Activated naive CD8-positive, alpha-beta T cell treated with anti-CD3 and anti-CD28 coated beads, Interleukin-2, amount 50 U/mL, for 24 hours (primary cell): ENCODE measurements around the gene GALNT18.
A peak's percentile ranks its signal among the peaks of the same experiment; 100 is the strongest.

Experiments
- ATAC-seq: fragments of 150-1000 bp; cut with Tn5 transposase; one replicate; pipeline ENCODE4 v1.10.0; 2021
- DNase-seq: peaks from one replicate; pipeline ENCODE4 v3.0.0; 2021
- H3K27ac Mint-ChIP-seq: one replicate; pipeline ENCODE4 v1.8.0; 2021; ENCODE audit warnings: mild to moderate bottlenecking, mixed read lengths
- H3K27me3 Mint-ChIP-seq: one replicate; pipeline ENCODE4 v1.8.0; 2021; ENCODE audit warnings: mixed read lengths
- H3K36me3 Mint-ChIP-seq: one replicate; pipeline ENCODE4 v1.8.0; 2021; ENCODE audit warnings: low read depth, mixed read lengths
- H3K4me1 Mint-ChIP-seq: one replicate; pipeline ENCODE4 v1.8.0; 2021; ENCODE audit warnings: mixed read lengths
- H3K4me3 Mint-ChIP-seq: one replicate; pipeline ENCODE4 v1.8.0; 2021; ENCODE audit warnings: mild to moderate bottlenecking, moderate library complexity, mixed read lengths
- H3K9me3 Mint-ChIP-seq: one replicate; pipeline ENCODE4 v1.8.0; 2021; ENCODE audit warnings: mixed read lengths

The GALNT18 gene

GRCh38 chr11:11531131-11531908 lies 90.5 kb downstream of the GALNT18 start:
- Mint-ChIP-seq H3K27ac (no peak overlapping the region), H3K36me3 (no peaks in the 10 kb centered on the region), H3K27me3 (peaks cover 1% of the 10 kb centered on the region), H3K4me1 (no peaks in the 10 kb centered on the region), H3K9me3 (no peaks in the 10 kb centered on the region), H3K4me3 (no peak overlapping the region)
- ATAC-seq (peak; percentile 23), DNase-seq (no peak)

- H3K27me3 Mint-ChIP-seq: peaks cover 1% of the 10 kb centered on the region
- ATAC-seq (no peak), DNase-seq (no peak)
- H3K4me3 Mint-ChIP-seq: no peak overlapping the region
- H3K9me3 Mint-ChIP-seq: no peaks in the 10 kb centered on the region
- no peaks in the 10 kb centered on the region for H3K4me1 Mint-ChIP-seq
- H3K36me3 Mint-ChIP-seq: no peaks in the 10 kb centered on the region
- H3K27ac Mint-ChIP-seq: no peak overlapping the region
Measured at GRCh38 chr11:11528986-11529385, 92.8 kb downstream of the GALNT18 start.

- DNase-seq: no peak
- Mint-ChIP-seq H3K36me3 (no peaks in the 10 kb centered on the region), H3K4me1 (peaks cover 3% of the 10 kb centered on the region), H3K4me3 (no peak overlapping the region), H3K27me3 (peaks cover 1% of the 10 kb centered on the region), H3K9me3 (no peaks in the 10 kb centered on the region), H3K27ac (no peak overlapping the region)
- ATAC-seq: no peak
Measured at GRCh38 chr11:11525283-11525682, 96.5 kb downstream of the GALNT18 start.

- ATAC-seq (no peak), DNase-seq (no peak)
- Mint-ChIP-seq H3K4me1 (peaks cover 3% of the 10 kb centered on the region), H3K27me3 (peaks cover 1% of the 10 kb centered on the region), H3K27ac (no peak overlapping the region), H3K4me3 (no peak overlapping the region), H3K36me3 (no peaks in the 10 kb centered on the region), H3K9me3 (no peaks in the 10 kb centered on the region)
Measured at GRCh38 chr11:11524436-11525061, 97.3 kb downstream of the GALNT18 start.

GRCh38 chr11:11522591-11522990 lies 99.2 kb downstream of the GALNT18 start:
- Mint-ChIP-seq H3K27ac (no peak overlapping the region), H3K9me3 (no peaks in the 10 kb centered on the region), H3K36me3 (no peaks in the 10 kb centered on the region), H3K4me1 (peaks cover 3% of the 10 kb centered on the region), H3K4me3 (no peak overlapping the region), H3K27me3 (peaks cover under 1% of the 10 kb centered on the region)
- DNase-seq: no peak
- ATAC-seq: no peak

- ATAC-seq (no peak), DNase-seq (no peak)
- H3K4me3 Mint-ChIP-seq: no peak overlapping the region
- peaks cover 3% of the 10 kb centered on the region for H3K4me1 Mint-ChIP-seq
- H3K27me3 Mint-ChIP-seq: no peaks in the 10 kb centered on the region
- no peak overlapping the region for H3K27ac Mint-ChIP-seq
- H3K9me3 Mint-ChIP-seq: no peaks in the 10 kb centered on the region
- H3K36me3 Mint-ChIP-seq: no peaks in the 10 kb centered on the region
Measured at GRCh38 chr11:11521306-11522002, 100.4 kb downstream of the GALNT18 start.

- DNase-seq: no peak
- no peak overlapping the region for H3K27ac Mint-ChIP-seq
- no peaks in the 10 kb centered on the region for H3K36me3 Mint-ChIP-seq
- H3K27me3 Mint-ChIP-seq: no peaks in the 10 kb centered on the region
- peaks cover 3% of the 10 kb centered on the region for H3K4me1 Mint-ChIP-seq
- no peak for ATAC-seq
- H3K4me3 Mint-ChIP-seq: no peak overlapping the region
- H3K9me3 Mint-ChIP-seq: no peaks in the 10 kb centered on the region
Measured at GRCh38 chr11:11520231-11521015, 101.4 kb downstream of the GALNT18 start.

GRCh38 chr11:11519184-11519583 lies 102.6 kb downstream of the GALNT18 start:
- Mint-ChIP-seq H3K4me3 (no peak overlapping the region), H3K36me3 (no peaks in the 10 kb centered on the region), H3K9me3 (no peaks in the 10 kb centered on the region), H3K27me3 (no peaks in the 10 kb centered on the region), H3K4me1 (peaks cover 3% of the 10 kb centered on the region), H3K27ac (no peak overlapping the region)
- ATAC-seq: no peak
- DNase-seq: no peak

DNA sequence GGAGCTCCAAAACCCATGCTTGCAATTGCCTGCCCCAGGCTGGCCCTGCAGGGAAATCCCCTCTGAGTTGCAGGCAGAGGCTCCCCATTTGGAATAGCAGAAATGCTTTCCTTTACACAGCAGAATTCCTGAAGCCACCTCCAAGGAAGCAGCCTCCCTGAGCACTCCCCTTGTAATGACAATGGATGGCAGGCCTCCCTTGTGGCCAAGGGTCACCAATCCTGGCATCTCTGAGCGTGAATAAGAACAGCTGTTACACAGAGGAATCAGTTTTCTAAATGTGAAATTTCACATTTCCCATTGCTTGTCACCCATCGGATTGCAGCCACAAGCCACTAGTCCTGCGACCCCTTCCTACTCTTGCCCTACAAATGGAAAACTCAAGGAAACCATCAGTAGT lies 107.6 kb downstream of the GALNT18 start:
- no peak for DNase-seq
- ATAC-seq: no peak
- Mint-ChIP-seq H3K9me3 (no peaks in the 10 kb centered on the region), H3K27me3 (no peaks in the 10 kb centered on the region), H3K4me3 (no peak overlapping the region), H3K36me3 (no peaks in the 10 kb centered on the region), H3K27ac (no peak overlapping the region), H3K4me1 (no peaks in the 10 kb centered on the region)

DNA sequence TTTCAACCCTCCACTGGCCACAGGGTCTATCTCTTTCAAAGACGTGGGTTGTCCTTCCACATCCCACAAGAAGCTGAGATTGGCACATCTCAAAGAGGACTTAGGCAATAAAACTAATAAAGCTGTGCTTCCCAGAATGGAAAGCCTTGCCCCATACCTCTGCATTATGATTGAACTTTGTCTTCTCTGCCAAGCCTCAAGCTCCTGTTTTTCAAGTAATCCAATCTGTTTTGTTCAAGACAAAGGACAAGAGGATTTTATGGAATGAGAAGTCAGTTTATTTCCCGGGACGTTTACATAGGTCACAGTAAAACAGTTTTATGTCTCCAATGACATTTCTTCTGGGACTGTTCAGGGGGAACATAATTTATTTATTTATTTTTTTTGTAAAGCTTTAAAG lies 108.4 kb downstream of the GALNT18 start:
- no peak for DNase-seq
- Mint-ChIP-seq H3K9me3 (no peaks in the 10 kb centered on the region), H3K4me3 (no peak overlapping the region), H3K4me1 (no peaks in the 10 kb centered on the region), H3K36me3 (no peaks in the 10 kb centered on the region), H3K27ac (no peak overlapping the region), H3K27me3 (peaks cover 1% of the 10 kb centered on the region)
- no peak for ATAC-seq

GRCh38 chr11:11512929-11513328 lies 108.9 kb downstream of the GALNT18 start:
- Mint-ChIP-seq H3K9me3 (no peaks in the 10 kb centered on the region), H3K36me3 (no peaks in the 10 kb centered on the region), H3K4me3 (no peak overlapping the region), H3K27ac (no peak overlapping the region), H3K27me3 (peaks cover 2% of the 10 kb centered on the region), H3K4me1 (no peaks in the 10 kb centered on the region)
- ATAC-seq: no peak
- DNase-seq: no peak

GRCh38 chr11:11512502-11512901 lies 109.3 kb downstream of the GALNT18 start:
- H3K4me1 Mint-ChIP-seq: no peaks in the 10 kb centered on the region
- peaks cover 2% of the 10 kb centered on the region for H3K27me3 Mint-ChIP-seq
- H3K36me3 Mint-ChIP-seq: no peaks in the 10 kb centered on the region
- H3K27ac Mint-ChIP-seq: no peak overlapping the region
- no peaks in the 10 kb centered on the region for H3K9me3 Mint-ChIP-seq
- no peak overlapping the region for H3K4me3 Mint-ChIP-seq
- DNase-seq: no peak
- no peak for ATAC-seq

DNA sequence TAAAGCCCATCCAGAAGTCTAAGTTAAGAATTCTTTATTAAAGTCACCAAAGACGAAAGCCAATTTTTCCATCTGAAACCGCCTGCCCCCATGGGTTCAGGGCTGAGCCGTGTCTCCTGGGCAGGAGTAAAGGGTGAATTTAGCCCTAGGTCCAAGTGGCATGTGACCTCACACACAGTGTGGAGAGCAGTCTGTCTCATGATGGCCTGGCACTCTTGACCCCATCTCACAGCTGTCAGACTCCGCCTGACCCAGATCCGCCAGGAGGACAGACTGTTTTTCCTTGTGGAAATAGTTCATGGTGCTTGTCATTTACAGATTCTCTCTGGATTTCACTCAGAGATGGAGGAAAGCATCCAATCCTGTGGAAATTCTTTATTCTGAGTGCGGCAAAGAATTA lies 109.7 kb downstream of the GALNT18 start:
- H3K9me3 Mint-ChIP-seq: no peaks in the 10 kb centered on the region
- no peak for ATAC-seq

DNA sequence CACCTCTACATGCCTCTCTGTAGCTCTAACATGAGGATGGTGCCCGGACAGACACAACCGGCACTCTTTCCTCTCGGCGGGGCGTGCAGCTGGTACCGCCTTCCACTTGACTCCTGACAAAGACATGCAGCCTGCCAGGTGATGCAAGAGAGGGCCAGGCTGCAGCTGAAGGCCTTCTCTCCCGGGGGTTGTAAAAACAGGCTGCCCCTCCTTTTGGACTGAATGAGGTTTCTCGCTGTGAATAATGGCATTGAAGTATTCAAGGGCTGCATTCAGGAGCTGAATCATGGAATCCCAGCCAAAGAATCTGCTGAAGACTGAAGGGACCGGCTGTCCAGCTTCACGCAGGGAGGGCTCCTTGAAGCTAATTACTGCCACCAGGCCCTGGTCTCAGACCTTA lies 110.9 kb downstream of the GALNT18 start:
- Mint-ChIP-seq H3K9me3 (no peaks in the 10 kb centered on the region), H3K4me1 (no peaks in the 10 kb centered on the region), H3K27ac (no peak overlapping the region), H3K27me3 (peaks cover 2% of the 10 kb centered on the region), H3K4me3 (no peak overlapping the region), H3K36me3 (no peaks in the 10 kb centered on the region)
- DNase-seq (no peak), ATAC-seq (no peak)

More for the DNA sequence above, 109.7 kb downstream of the GALNT18 start:
- no peak overlapping the region for H3K4me3 Mint-ChIP-seq
- H3K4me1 Mint-ChIP-seq: no peaks in the 10 kb centered on the region
- no peaks in the 10 kb centered on the region for H3K36me3 Mint-ChIP-seq
- H3K27me3 Mint-ChIP-seq: peaks cover 2% of the 10 kb centered on the region
- DNase-seq: no peak
- H3K27ac Mint-ChIP-seq: no peak overlapping the region
